WTC11 (cell line): ENCODE results near the gene ZBTB12. TPM values are rescaled to one million over a fixed set of nuclear protein-coding genes. Genes with fewer than 3 reads are reported as not detected.

Experiments
- ATAC-seq: fragments of 200-7000 bp; cut with Tn5 transposase; 2 replicates; pipeline ENCODE4 v1.10.0; 2021; ENCODE audit warnings: mild to moderate bottlenecking, moderate library complexity
- CTCF ChIA-PET: fragments of 300-600 bp; sonication (Branson Sonifier 250); formaldehyde crosslinking; loops from one replicate; lab custom pipeline; 2021; ENCODE audit warnings: antibody characterized with exemption; lab: Charles Lee
- POLR2A ChIA-PET: fragments of 350-600 bp; sonication (Branson Sonifier 250); formaldehyde crosslinking; loops from one replicate; lab custom pipeline; 2021; ENCODE audit warnings: antibody characterized with exemption; lab: Charles Lee
- DNase-seq: peaks from one replicate; pipeline ENCODE4 v3.0.0; 2021; ENCODE audit warnings: low spot score
- H3K27ac Mint-ChIP-seq: 2 replicates; pipeline ENCODE4 v1.8.0; 2021; ENCODE audit warnings: mixed read lengths
- H3K27me3 Mint-ChIP-seq: 2 replicates; pipeline ENCODE4 v1.8.0; 2021; ENCODE audit warnings: low read depth, mild to moderate bottlenecking, moderate library complexity, mixed read lengths
- H3K36me3 Mint-ChIP-seq: 2 replicates; pipeline ENCODE4 v1.8.0; 2021; ENCODE audit warnings: mixed read lengths
- H3K4me1 Mint-ChIP-seq: 2 replicates; pipeline ENCODE4 v1.8.0; 2022; ENCODE audit warnings: mixed read lengths
- H3K4me3 Mint-ChIP-seq: 2 replicates; pipeline ENCODE4 v1.8.0; 2021; ENCODE audit warnings: mild to moderate bottlenecking, moderate library complexity, mixed read lengths
- H3K9me3 Mint-ChIP-seq: 2 replicates; pipeline ENCODE4 v1.8.0; 2021; ENCODE audit warnings: mixed read lengths
- FOXP1 ChIP-seq: sonication (generic); formaldehyde crosslinking; IDR thresholded peaks from 2 replicates; pipeline ENCODE4 v1.8.0; 2022; ENCODE audit warnings: missing genetic modification reagents, mild to moderate bottlenecking, moderate library complexity, borderline replicate concordance
- FOXP4 ChIP-seq: sonication (generic); formaldehyde crosslinking; IDR thresholded peaks from 2 replicates; pipeline ENCODE4 v1.8.0; 2022; ENCODE audit warnings: mild to moderate bottlenecking, missing genetic modification reagents
- HMGA2 ChIP-seq: fragments of 250-450 bp; sonication (Bioruptor Pico); IDR thresholded peaks from 2 replicates; pipeline ENCODE4 v1.4.0; 2021; ENCODE audit warnings: mild to moderate bottlenecking, moderate library complexity
- KAT7 ChIP-seq: sonication (generic); formaldehyde crosslinking; IDR thresholded peaks from 2 replicates; pipeline ENCODE4 v1.8.1; 2023; ENCODE audit warnings: missing genetic modification reagents, mild to moderate bottlenecking, borderline replicate concordance
- MAX ChIP-seq: sonication (generic); formaldehyde crosslinking; IDR thresholded peaks from 2 replicates; pipeline ENCODE4 v1.8.0; 2022; ENCODE audit warnings: mild to moderate bottlenecking, missing genetic modification reagents
- MYBL2 ChIP-seq: sonication (generic); formaldehyde crosslinking; IDR thresholded peaks from 2 replicates; pipeline ENCODE4 v1.8.1; 2023; ENCODE audit warnings: mild to moderate bottlenecking, moderate library complexity, missing genetic modification reagents
- NFE2L1 ChIP-seq: sonication (generic); formaldehyde crosslinking; IDR thresholded peaks from 2 replicates; pipeline ENCODE4 v1.8.1; 2023; ENCODE audit warnings: missing genetic modification reagents
- OVOL2 ChIP-seq: fragments of 250-450 bp; sonication (Bioruptor Pico); IDR thresholded peaks from 2 replicates; pipeline ENCODE4 v1.9.0; 2021; ENCODE audit warnings: mild to moderate bottlenecking, borderline replicate concordance
- SP1 ChIP-seq: sonication (generic); formaldehyde crosslinking; conservative IDR thresholded peaks from 2 replicates; pipeline ENCODE4 v1.8.1; 2022; ENCODE audit warnings: missing genetic modification reagents
- USF2 ChIP-seq: sonication (generic); formaldehyde crosslinking; IDR thresholded peaks from 2 replicates; pipeline ENCODE4 v1.8.1; 2023; ENCODE audit warnings: mild to moderate bottlenecking, missing genetic modification reagents, moderate library complexity
- ZNF138 ChIP-seq: sonication (generic); formaldehyde crosslinking; conservative IDR thresholded peaks from 2 replicates; pipeline ENCODE4 v1.8.1; 2022; ENCODE audit warnings: mild to moderate bottlenecking, moderate library complexity, missing genetic modification reagents
- ZNF219 ChIP-seq: sonication (generic); formaldehyde crosslinking; IDR thresholded peaks from 2 replicates; pipeline ENCODE4 v1.8.0; 2023; ENCODE audit warnings: missing genetic modification reagents, mild to moderate bottlenecking, borderline replicate concordance
- ZNF232 ChIP-seq: sonication (generic); formaldehyde crosslinking; IDR thresholded peaks from 2 replicates; pipeline ENCODE4 v1.8.0; 2022; ENCODE audit warnings: mild to moderate bottlenecking, missing genetic modification reagents
- ZNF416 ChIP-seq: fragments of 250-450 bp; sonication (Bioruptor Pico); IDR thresholded peaks from 2 replicates; pipeline ENCODE4 v1.9.0; 2021; ENCODE audit warnings: mild to moderate bottlenecking, inconsistent platforms
- ZNF532 ChIP-seq: fragments of 250-450 bp; sonication (Bioruptor Pico); IDR thresholded peaks from 2 replicates; pipeline ENCODE4 v1.9.0; 2021; ENCODE audit warnings: mild to moderate bottlenecking, borderline replicate concordance
- total RNA-seq: library from RNA; stranded (reverse); gene quantifications from 3 replicates; pipeline ENCODE4 v1.2.3, GENCODE V29; 2021
- TF ChIP-seq, protein P1 (sequence below): fragments of 250-450 bp; sonication (Bioruptor Pico); IDR thresholded peaks from 2 replicates; pipeline ENCODE4 v1.8.0; 2021; ENCODE audit warnings: mild to moderate bottlenecking
- TF ChIP-seq, protein P2 (sequence below): sonication (generic); formaldehyde crosslinking; IDR thresholded peaks from 2 replicates; pipeline ENCODE4 v1.8.1; 2022; ENCODE audit warnings: low read depth, missing genetic modification reagents, borderline replicate concordance

Gene ZBTB12
- total RNA-seq, 1 experiment from 2014 or later: 24.0 TPM

DNA sequence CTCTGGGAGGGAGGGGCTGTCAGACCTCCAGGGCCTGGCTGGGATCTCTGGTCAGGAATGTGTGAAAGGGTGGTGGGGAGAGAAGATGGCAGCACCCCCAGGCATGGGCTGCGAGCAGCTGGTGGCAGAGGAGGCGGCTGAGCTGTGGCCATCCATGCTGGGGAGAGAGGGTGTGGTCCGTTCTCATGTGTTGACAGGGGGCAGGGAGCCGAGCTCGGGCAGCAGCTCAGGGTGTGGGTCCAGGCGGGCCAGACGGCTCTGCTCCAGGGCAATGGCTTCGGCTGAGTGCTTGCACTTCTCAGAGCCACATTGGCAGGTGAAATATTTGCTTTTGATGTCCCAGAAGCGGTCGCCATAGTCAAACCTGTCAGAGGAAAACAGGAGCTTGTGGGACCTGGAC is 22.0 kb downstream of the ZBTB12 start:
- no peak overlapping the region; the same call in 1 of the 2 replicates for H3K27ac Mint-ChIP-seq
- CTCF ChIA-PET: interaction anchor here (2.1 kb wide), 1 partner anchor 9 kb away, joined by 7 read pairs; no protein-coding TSS in a partner anchor
- H3K9me3 Mint-ChIP-seq: no peaks in the 10 kb centered on the region
- TF ChIP-seq, protein P1, sequence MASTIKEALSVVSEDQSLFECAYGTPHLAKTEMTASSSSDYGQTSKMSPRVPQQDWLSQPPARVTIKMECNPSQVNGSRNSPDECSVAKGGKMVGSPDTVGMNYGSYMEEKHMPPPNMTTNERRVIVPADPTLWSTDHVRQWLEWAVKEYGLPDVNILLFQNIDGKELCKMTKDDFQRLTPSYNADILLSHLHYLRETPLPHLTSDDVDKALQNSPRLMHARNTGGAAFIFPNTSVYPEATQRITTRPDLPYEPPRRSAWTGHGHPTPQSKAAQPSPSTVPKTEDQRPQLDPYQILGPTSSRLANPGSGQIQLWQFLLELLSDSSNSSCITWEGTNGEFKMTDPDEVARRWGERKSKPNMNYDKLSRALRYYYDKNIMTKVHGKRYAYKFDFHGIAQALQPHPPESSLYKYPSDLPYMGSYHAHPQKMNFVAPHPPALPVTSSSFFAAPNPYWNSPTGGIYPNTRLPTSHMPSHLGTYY (CRISPR knock-in tag): no peak
- TF ChIP-seq, protein P2, sequence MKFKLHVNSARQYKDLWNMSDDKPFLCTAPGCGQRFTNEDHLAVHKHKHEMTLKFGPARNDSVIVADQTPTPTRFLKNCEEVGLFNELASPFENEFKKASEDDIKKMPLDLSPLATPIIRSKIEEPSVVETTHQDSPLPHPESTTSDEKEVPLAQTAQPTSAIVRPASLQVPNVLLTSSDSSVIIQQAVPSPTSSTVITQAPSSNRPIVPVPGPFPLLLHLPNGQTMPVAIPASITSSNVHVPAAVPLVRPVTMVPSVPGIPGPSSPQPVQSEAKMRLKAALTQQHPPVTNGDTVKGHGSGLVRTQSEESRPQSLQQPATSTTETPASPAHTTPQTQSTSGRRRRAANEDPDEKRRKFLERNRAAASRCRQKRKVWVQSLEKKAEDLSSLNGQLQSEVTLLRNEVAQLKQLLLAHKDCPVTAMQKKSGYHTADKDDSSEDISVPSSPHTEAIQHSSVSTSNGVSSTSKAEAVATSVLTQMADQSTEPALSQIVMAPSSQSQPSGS (CRISPR knock-in tag): no peak
- TF ChIP-seq MAX: no peak
- TF ChIP-seq ZNF532 (CRISPR knock-in tag): no peak
- TF ChIP-seq ZNF232: no peak
- TF ChIP-seq KAT7 (CRISPR knock-in tag): no peak
- no peak for TF ChIP-seq ZNF138
- TF ChIP-seq HMGA2: no peak
- no peak for TF ChIP-seq SP1 (CRISPR knock-in tag)
- TF ChIP-seq USF2 (CRISPR knock-in tag): no peak
- TF ChIP-seq FOXP1 (CRISPR knock-in tag): no peak
- TF ChIP-seq NFE2L1 (CRISPR knock-in tag): no peak
- no peak for TF ChIP-seq MYBL2 (CRISPR knock-in tag)
- TF ChIP-seq OVOL2 (CRISPR knock-in tag): no peak
- no peak for TF ChIP-seq FOXP4 (CRISPR knock-in tag)
- no peak for TF ChIP-seq ZNF219
- TF ChIP-seq ZNF416 (CRISPR knock-in tag): no peak
- no peak overlapping the region for H3K4me3 Mint-ChIP-seq
- peaks cover 38% of the 10 kb centered on the region for H3K36me3 Mint-ChIP-seq
- POLR2A ChIA-PET: no interaction called here
- DNase-seq (no peak), ATAC-seq (no peak)
- H3K27me3 Mint-ChIP-seq: no peaks in the 10 kb centered on the region
- peaks cover 6% of the 10 kb centered on the region for H3K4me1 Mint-ChIP-seq
